Neural progenitor cell (in vitro differentiated cells): ENCODE data around the gene TACR2.

Source experiments
- EZH2 ChIP-seq: fragments of 200-600 bp; sonication (generic); IDR thresholded peaks from 2 replicates; pipeline ENCODE4 v1.6.1; 2017; ENCODE audit warnings: antibody characterized with exemption, mild to moderate bottlenecking, moderate library complexity
- TF ChIP-seq, protein P1 (sequence below): fragments of 200-600 bp; sonication (generic); IDR thresholded peaks from 2 replicates; pipeline ENCODE4 v1.5.1; 2017; ENCODE audit warnings: antibody characterized with exemption, mild to moderate bottlenecking

DNA sequence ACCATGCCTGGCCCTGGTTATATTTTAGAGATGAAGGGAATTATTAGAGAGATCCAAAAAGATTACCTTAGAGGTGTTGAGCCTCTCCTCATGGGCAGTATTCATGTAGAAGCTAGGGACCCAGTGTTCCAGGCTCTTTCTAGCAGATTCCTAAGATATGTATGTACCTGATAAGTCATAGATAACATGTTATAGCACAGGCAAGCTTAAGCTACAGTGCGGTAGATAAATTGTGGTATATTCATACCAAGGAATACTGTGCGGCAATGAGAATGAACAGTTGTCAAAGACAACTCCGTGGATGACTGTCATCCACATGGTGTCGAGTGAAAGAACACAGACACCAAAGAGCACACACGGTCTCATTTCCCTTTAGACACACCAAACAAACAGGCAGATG lies 53.1 kb downstream of the TACR2 start:
- TF ChIP-seq, protein P1, sequence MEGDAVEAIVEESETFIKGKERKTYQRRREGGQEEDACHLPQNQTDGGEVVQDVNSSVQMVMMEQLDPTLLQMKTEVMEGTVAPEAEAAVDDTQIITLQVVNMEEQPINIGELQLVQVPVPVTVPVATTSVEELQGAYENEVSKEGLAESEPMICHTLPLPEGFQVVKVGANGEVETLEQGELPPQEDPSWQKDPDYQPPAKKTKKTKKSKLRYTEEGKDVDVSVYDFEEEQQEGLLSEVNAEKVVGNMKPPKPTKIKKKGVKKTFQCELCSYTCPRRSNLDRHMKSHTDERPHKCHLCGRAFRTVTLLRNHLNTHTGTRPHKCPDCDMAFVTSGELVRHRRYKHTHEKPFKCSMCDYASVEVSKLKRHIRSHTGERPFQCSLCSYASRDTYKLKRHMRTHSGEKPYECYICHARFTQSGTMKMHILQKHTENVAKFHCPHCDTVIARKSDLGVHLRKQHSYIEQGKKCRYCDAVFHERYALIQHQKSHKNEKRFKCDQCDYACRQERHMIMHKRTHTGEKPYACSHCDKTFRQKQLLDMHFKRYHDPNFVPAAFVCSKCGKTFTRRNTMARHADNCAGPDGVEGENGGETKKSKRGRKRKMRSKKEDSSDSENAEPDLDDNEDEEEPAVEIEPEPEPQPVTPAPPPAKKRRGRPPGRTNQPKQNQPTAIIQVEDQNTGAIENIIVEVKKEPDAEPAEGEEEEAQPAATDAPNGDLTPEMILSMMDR: no peak
- TF ChIP-seq EZH2: no peak
